Stimulated activated CD8-positive, alpha-beta memory T cell treated with anti-CD3 and anti-CD28 coated beads, Interleukin-4, amount 100 ng/mL, for 1 hour (primary cell): ENCODE measurements around the gene MPP4.

ENCODE experiments used
- DNase-seq, 2 donors: peaks; one replicate each; pipeline ENCODE4 v3.0.0-alpha.2; 2020; ENCODE audit warnings: low read depth in 2 of 2, low spot score in 1 of 2

MPP4 gene, protein sequence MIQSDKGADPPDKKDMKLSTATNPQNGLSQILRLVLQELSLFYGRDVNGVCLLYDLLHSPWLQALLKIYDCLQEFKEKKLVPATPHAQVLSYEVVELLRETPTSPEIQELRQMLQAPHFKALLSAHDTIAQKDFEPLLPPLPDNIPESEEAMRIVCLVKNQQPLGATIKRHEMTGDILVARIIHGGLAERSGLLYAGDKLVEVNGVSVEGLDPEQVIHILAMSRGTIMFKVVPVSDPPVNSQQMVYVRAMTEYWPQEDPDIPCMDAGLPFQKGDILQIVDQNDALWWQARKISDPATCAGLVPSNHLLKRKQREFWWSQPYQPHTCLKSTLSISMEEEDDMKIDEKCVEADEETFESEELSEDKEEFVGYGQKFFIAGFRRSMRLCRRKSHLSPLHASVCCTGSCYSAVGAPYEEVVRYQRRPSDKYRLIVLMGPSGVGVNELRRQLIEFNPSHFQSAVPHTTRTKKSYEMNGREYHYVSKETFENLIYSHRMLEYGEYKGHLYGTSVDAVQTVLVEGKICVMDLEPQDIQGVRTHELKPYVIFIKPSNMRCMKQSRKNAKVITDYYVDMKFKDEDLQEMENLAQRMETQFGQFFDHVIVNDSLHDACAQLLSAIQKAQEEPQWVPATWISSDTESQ

DNA sequence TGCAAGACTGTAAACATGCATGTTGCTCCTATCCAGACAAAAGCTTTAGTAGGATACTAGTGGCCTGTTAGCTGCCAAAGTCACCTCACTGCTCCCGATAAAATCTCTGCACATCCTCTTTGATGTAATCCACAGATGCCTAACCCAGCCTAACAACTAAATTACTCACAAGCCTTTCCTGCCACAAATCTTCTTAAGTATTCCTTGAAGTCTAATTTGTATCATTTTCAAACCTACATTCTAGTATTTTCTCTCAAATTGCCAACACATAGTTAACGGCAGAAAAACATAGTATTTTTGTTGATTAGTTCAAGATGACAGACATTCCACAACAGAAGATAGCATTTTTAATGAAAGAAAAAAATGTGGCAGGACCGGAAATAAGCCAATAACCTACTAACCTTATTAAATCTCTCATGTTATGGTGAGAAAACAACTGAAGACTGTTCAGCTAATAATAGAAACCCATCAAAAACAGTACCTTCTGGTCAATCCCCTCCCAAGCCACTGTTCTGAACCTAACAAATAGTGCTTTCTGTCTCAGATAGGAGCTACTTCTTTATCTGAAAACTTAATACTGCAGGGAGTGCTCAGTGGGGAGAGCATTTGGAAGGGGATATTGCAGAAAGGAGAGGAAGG is at the start of gene MPP4:
MPP4 (minus strand) TSS at position 57 of the 639 bp plus-strand sequence. CDS start 4,690 bp downstream, outside the sequence.
- no peak for DNase-seq

DNA sequence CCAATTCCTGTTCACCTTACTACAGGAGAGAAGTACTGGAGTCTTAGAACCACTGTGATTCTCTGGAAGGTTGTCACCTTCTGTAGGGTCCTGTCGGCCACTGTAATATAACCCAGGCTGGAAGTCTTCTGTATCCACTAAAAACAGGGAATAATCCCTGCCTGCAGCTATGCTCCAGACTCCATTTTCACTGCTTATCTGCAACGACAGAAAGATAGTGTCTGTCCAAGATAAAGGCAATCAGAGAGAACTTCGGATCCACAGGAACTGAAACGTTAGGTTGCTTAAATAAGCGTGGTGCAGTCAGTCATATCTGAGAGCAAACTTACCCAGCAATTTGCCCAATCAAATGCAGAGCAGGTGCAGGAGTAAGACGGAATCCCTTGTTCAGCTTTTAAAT is 48.1 kb upstream of the MPP4 start:
- DNase-seq: no peak

DNA sequence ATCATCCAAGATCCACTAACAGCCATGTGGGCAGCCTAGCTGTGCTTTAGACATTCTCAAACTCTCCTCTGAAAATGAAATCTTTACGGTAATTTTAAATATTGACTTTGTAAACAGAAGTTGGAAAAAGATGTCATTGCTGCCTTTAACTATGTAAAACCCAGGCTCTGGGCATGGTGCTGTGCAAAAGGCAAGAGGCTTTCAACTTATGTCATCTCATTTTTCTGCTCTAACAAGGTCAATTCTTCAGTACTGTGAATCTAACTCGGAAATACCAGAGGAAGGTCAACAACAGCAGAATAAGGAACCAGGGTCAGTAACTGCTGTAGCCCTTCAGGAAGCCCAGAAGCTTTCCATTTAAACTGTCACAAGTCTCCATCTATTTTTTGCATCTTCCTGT is 37.0 kb upstream of the MPP4 start:
- no peak for DNase-seq

DNA sequence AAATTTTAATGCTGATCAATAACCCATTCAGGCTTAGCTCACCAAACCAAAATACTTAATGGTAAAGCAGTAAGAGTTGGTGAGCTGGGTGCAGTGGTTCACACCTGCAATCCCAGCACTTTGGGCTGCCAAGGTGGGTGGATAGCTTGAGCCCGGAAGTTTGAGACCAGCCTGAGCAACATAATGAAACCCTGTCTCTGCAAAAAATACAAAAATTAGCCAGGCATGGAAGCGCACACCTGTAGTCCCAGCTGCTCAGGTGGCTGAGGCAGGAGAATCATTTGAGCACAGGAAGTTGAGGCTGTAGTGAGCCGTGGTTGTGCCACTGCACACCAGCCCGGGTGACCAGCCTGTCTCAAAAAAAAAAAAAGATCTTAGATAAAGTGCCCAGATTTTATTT is 35.7 kb upstream of the MPP4 start:
- DNase-seq: no peak

DNA sequence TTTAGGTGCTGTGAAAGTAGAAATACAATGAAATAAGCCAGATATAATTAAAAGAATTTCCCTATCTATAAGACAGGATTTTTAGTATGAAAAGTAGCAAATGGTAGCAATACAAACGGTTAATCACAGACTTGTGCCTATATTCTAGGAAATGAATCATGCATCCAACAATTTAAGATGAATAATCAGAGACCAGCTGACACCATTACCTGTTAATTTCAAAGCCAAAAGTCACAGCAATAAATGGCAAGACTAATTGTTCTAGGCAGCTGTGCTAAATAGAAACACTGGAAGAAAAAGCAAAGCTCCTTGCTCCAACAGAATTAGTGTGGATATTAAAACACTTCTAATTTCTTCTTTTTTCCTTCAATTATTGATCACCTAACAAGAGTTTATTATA is 35.1 kb upstream of the MPP4 start:
- DNase-seq: no peak

DNA sequence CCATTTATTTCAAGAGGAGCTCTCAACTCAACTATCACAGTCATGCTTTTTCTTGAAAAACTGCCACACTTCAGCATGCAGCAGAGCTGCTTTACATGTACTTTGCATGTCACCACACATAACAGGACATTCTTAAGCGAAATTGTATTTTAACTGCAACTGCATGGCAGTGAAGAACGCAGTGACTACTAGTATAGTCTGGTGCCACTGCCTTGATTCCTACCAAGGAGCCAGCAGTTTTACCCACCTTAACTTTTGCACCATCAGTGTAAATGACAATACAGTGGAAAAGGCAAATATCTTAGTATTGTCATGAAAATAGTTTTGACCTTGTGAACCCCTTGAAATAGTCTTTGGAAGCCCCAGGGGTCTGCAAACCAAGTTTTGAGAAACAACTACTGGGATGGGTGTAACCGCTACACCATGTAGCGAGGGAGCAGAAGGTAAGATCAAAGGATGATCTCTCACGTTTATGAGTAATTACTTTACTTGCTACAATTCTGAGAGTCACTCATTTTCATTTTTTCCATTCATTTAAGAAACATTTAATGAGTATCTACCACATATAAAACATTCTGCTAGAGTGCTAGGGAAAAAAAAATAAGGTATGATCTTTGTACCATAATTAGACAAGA is 32.3 kb upstream of the MPP4 start:
- no peak for DNase-seq

DNA sequence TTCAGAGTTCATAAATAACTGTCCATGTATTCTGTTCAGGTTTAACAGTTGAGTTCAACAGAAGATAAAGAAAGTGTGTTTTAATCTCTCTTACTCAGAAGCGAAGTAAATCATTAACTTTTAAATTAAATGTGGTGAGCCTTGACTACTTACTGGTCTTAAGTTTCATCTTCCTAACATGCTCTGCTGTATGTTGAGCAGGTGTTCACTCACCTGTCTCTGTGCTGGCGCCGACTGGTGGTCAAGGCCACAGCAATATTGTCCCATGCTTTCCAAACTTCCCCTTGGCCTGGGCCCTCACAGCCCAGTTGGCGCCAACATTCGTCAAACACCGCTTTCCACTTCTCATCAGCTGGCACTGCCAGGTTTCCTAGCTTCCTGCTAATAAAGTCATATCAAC is 17.0 kb upstream of the MPP4 start:
- DNase-seq: no peak

DNA sequence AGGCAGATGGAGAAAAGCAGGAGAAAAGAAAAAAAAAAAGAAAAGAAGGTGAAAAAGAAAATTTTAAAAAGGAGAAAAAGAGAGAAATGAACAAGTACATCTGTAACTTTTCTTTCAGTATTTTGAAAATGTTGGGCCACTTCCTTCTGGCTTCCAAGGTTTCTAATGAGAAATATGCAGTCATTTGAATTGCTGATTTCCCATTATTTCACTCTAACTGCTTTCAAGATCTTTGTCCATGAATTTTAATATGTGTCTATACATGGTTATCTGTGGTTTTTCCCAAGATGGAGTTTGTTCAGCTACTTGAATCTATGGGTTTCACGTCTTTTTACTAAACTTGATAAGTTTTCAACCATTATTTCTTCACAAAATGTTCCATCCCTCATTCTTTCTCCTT is 14.3 kb upstream of the MPP4 start:
- DNase-seq: no peak

DNA sequence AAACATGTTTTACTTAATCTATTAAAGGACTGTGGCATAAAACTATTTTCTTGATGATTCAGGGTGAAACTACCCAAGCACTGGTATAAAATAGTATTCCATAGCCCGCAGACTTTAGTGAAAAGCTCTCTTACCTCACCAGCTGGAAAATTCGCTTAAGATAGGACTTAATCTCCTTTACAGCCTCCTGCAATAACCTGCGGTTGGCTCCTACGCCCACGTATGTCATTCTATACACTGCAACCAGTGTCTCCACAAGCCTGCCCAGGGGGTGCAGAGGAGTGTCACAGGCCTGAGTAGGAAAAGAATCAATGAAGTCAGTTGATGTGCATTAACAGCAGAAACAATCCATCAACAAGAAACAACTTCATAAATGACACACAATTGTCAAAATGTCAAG is 11.3 kb upstream of the MPP4 start:
- no peak for DNase-seq

DNA sequence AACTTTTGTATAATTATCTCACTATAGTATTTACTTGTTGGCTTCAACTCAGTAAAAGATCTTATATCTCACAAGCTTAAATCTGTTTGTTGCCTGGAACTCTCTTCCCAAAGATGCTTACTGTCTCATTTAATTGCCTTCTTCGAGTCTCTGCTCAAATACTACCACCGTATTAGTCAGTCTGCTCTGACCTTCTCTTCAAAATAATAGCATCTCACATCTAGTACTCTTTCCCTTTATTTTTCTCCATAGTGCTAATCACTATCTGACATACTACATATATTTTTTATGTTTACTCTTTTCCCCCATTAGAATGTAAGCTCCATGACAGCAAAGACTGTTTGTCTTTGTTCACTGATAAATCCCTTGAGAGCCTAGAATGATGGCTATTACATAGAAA is 10.6 kb upstream of the MPP4 start:
- no peak for DNase-seq

DNA sequence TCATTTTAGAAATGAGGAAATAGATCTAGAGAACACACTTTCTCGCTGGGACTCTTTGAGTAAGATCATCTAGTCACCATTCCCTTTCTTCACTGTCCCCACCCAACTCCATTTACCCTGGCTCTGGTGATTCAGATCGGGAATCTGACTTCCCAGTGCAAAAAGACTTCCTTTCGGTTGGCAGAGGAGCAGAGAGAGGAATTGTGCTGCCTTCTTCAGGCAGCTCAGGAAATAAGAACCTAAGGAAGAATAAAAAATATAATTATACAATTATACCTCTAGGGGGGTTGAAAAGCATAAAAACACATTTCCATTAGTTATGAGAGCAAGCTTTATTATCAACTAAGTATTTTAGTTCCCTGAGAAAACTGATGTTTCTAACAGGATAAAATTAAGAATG is 9.3 kb upstream of the MPP4 start:
- no peak for DNase-seq

DNA sequence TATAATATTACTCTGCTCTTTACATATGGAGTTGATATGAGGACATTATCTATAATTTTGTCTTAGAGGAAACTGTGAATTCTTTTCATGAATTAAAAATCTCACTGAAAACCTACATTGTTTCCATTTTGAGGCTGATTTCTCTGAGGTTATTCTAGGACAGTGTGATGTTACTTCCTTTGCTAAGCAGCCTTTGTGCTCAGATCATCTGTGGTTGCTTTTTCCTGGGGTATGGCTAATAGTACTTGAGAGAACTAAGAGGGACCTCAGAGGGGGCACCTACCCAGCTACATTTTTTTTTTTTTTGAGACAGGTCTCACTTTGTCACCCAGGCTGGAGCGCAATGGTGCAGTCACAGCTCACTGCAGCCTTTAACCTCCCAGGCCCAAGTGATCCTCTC is 8.7 kb upstream of the MPP4 start:
- no peak for DNase-seq

DNA sequence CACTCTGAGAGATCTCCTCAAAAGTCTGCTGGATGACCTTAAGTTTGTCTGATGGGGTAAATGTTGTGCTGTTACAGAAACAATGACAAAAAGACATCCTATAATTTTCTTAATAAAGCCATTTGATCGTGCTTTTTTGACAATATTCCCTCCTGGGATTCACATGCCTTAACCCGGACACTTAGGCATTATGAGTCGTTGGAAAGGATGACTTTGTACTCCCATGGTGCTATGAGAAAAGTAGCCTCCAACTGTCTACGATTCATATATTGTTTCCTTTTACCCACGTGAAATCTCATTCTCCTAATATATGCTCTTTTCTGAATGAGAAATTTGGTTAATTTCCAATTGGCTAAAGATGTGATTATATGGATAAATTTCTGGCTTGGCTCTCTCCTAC is 6.1 kb upstream of the MPP4 start:
- DNase-seq: no peak

DNA sequence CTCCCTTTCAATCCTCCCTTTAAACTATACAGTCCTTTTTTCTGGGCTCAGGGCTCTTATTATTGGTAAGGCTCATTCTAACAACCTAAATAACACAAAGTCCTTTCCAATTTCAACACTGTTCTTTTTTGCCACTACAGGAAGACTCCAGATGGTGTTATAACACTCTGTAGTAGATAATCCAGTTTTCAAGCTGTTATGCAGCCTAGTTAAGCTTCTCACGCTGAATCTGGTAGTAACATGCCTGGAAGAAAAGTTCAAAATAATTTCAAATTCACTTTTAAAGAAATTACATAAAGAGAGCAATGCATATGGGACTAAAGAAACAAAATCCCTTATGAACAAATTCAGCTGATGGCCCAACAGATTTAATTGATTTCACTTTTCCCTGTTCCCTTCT is 3.2 kb upstream of the MPP4 start:
- DNase-seq: no peak

DNA sequence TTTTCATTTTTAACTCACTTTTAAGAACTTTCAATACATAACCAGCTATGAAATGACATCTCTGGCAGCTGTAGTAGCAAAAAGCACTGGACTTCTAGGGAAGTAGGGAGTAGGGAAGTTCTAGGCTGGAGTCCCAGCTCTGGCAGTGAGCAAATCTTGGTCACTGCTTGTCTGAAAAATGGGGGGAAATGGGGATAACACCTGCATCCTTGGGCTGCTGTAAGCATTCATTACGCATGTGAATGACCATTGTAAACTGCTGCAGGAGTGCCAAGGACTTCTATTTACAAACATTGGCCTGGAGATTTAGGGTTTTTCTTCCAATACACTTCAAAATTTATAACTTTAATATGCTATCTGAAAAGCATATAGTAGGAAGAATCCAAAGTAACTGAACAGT is 972 bp upstream of the MPP4 start:
- no peak for DNase-seq

DNA sequence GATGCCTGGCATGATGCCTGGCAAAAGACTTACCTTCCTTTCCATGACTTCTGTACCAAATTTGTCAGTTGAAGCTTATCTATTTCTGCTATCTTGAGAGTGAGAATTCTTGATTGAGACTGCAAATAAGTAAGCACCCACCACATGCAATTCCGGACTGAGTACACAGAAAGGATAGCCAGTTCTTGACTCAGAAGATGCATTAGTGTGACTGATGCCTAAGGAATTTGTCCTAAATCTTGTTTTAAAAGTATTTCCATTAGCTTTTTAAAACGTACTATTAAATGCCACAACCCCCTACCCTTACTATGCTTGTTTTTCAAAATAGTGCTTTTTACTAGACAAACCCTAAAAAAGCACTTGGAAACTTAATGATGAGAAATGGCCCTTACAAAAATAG is 545 bp downstream of the MPP4 start:
- no peak for DNase-seq

DNA sequence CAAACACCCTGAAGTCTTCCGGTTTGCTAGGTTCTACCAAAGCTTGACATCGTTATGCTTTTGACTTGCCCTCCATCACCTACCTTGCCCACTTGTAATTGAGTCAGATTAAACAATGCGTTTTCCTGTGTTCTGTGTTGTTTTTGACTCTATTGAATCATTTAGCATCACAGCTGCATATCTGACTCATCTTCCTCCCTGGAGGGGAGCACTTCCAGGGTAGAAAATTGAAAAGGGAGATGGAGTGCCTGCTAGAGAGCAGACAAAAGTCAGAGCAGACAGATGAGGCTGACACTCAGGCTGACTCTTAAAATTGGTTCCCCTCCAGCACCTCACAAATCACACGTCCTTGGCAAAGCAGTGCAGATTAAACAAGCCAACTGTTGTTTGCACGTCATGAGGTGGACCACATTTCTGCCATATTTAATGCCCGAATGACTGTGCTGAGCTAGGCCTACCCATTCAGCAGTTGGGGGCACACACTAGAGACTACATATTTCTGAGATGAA is 2.2 kb downstream of the MPP4 start:
- no peak for DNase-seq

DNA sequence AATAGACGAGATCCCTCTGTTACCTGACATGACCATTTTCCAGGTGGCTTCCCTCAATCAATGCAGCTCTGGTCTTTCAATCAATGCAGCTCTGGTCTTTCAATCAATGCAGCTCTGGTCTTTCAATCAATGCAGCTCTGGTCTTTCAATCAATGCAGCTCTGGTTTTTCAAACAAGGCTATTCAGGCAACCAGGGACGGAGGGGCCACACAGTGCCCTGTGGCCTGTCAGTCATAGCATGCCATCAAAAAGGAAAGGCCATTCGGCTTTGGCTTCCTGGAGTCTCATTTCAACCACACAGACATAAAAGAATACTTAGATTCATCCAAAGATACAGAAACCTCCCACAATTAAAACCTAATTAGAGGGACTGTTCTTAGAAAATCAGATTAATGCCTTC is 13.3 kb downstream of the MPP4 start:
- DNase-seq: no peak

DNA sequence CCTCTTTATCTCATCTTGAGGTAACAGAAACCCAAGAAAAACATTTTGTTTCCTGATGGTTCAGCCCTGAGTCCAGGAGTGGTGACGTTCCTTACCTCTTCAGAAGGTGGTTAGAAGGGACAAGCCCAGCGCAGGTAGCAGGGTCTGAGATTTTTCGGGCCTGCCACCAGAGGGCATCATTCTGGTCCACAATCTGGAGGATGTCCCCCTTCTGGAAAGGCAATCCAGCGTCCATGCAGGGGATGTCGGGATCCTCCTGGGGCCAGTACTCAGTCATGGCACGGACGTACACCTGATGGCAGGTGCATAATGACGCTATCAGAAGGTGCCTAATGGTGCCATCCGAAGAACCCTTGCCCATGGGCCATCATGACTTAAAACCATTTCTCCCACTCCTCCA is 17.7 kb downstream of the MPP4 start:
- DNase-seq: no peak

DNA sequence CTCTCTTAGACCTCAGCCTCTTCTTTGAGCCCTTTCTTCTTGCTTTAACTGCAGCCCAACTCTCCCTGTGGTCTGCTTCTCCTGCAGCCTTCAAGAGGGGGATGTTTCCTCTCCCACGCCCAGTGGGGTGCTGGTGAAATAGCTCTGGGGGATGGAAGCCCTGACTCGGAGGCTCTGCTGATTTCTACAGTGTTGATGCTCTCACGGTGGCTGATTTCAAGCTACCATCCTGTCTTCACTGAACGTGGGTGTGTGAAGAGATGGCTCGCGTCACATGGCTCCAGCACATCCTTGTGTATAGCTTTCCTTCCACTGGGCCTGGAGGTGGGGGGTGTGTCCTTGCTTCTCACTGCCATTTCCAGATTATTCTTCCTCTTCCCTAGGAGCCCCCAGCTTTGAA is 20.0 kb downstream of the MPP4 start:
- no peak for DNase-seq

DNA sequence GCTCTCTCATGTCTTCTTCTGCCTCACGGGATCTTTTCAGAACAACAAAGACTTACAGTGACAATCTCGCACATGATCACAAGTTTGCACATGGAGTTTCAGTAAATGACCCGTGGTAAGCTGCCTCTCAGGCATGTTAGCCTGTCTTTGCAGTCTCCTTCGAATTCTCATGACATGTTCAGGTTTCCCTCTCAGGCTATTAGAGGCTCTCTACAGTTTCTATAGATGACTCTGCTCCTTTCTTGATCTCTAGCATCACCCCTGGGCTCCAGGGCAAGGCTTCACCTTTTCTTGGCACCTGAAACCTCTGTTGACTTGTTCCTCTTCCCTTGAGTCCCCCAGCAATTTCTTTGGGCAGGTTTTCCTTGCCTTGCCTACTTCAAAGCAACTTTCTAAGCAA is 23.0 kb downstream of the MPP4 start:
- DNase-seq: no peak

DNA sequence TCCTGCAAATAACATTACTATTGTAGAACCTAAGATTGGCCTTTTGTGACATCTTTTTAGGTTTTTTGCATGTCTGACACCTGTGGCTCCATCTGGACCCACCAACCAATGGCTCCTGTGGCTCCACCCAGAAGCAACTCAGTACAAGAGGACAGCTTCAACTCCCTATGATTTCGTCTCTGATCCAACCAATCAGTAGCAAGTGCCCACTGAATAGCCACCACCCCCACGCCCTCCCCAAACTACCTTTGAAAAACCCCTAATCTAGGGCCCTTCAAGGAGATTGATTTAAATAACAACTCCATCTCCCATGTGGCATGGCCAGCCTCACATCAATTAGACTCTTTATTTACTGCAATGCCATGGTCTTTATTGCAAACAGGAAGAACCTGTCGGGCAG is 23.6 kb downstream of the MPP4 start:
- no peak for DNase-seq
